ENCODE measurements around the gene ANLN. TPM values are rescaled to one million over a fixed set of nuclear protein-coding genes. Genes with fewer than 3 reads are reported as not detected.

Gene ANLN
- total RNA-seq, 1 experiment from 2014 or later = 130 TPM

DNA sequence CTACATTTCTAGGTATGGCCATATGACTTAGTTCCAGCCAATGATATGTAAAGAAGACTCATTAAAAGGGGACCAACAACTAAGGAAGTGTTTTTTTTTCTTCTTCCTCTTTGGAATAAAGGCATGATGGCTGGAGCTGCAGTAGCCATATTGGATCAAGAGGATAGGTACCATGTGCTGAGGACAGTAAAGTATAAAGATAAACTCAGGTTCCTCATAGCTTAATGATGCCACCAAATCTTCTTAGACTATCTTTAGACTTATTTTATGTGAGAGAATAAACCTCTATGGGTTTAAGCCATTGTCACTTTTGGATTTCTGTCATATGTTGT lies 85.3 kb downstream of the ANLN start:
- Histone ChIP-seq H3K4me2 (ENCODE audit: low read length) (no peak overlapping the region), H3K27me3 (ENCODE audit: insufficient read depth, low read length) (no peaks in the 10 kb centered on the region), H3K4me3 (replicated peaks in 1 of 2; ENCODE audit: low read depth in 1 of 2, low read length in 2 of 2) (no peak overlapping the region), H3K9ac (ENCODE audit: low read length) (no peak overlapping the region), H3K9me3 (ENCODE audit: control insufficient read depth in 1 of 2, insufficient read depth in 1 of 2, low read depth in 1 of 2, low read length in 2 of 2) (no peaks in the 10 kb centered on the region), H4K20me1 (ENCODE audit: insufficient read depth) (no peaks in the 10 kb centered on the region), H3K79me2 (ENCODE audit: insufficient read depth, low read length) (no peaks in the 10 kb centered on the region), H2AFZ (ENCODE audit: low read depth, low read length, poor library complexity, severe bottlenecking) (peak overlapping the region; percentile 36), H3K9me2 (ENCODE audit: insufficient read depth) (no peaks in the 10 kb centered on the region), H3K4me1 (ENCODE audit: control insufficient read depth in 1 of 2, insufficient read depth in 2 of 2, low read length in 2 of 2) (no peaks in the 10 kb centered on the region), H3K27ac (ENCODE audit: low read depth, low read length) (no peak overlapping the region), H3K36me3 (ENCODE audit: control insufficient read depth in 1 of 2, insufficient read depth in 2 of 2, low read length in 2 of 2) (no peaks in the 10 kb centered on the region)
- ChIA-PET CTCF (interaction anchor here (0.9 to 5.3 kb wide), 3 partner anchors 13 to 725 kb away, joined by 3 to 43 read pairs (median 5); no protein-coding TSS in a partner anchor), POLR2A (no interaction called here), RAD21 (ENCODE audit: low non-redundant PET in 1 of 2, low total read pairs in 2 of 2, uncharacterized antibody in 2 of 2, unreplicated experiment in 2 of 2) (interaction anchor here in 1 of 2 experiments (1.0 kb wide), 1 partner anchor 13 kb away, joined by 4 read pairs; no protein-coding TSS in a partner anchor)
- no peak for ATAC-seq
- intact Hi-C loops (cut with micrococcal nuclease) = no loop called here
- BruUV-seq (replicated peaks) = no TSS peak
- TF ChIP-seq ZFX (IDR thresholded peaks at IDR 0.05) (no peak), POLR2AphosphoS5 (IDR thresholded peaks at IDR 0.05; ENCODE audit: low read depth, low read length) (no peak), JUND (IDR thresholded peaks at IDR 0.05) (no peak), CEBPB (IDR thresholded peaks at IDR 0.05; ENCODE audit: low read depth) (no peak), REST (IDR thresholded peaks at IDR 0.05; ENCODE audit: low read depth) (no peak), CBX3 (IDR thresholded peaks at IDR 0.05; ENCODE audit: low read depth) (no peak), EZH2phosphoT487 (IDR thresholded peaks at IDR 0.05; ENCODE audit: borderline replicate concordance) (no peak), EGR1 (IDR thresholded peaks at IDR 0.05; ENCODE audit: low read depth) (no peak), SP1 (IDR thresholded peaks at IDR 0.05; ENCODE audit: low read depth) (no peak), YY1 (IDR thresholded peaks at IDR 0.05; ENCODE audit: extremely low read depth, insufficient replicate concordance, low read depth, low read length) (no peak), ELF1 (IDR thresholded peaks at IDR 0.05; ENCODE audit: borderline replicate concordance, low read depth) (no peak), SRF (IDR thresholded peaks at IDR 0.05; ENCODE audit: low read depth) (no peak), POLR2A (IDR thresholded peaks at IDR 0.05; ENCODE audit: borderline replicate concordance, extremely low read depth, insufficient read depth, insufficient read length) (no peak), ZBTB33 (IDR thresholded peaks at IDR 0.05; ENCODE audit: extremely low read depth, insufficient replicate concordance, low read length) (no peak), TCF7L2 (IDR thresholded peaks at IDR 0.05; ENCODE audit: borderline replicate concordance, extremely low read depth, insufficient read depth, insufficient read length) (no peak), SIN3A (IDR thresholded peaks at IDR 0.05; ENCODE audit: low read depth) (no peak)
- TF ChIP-seq, protein P1, sequence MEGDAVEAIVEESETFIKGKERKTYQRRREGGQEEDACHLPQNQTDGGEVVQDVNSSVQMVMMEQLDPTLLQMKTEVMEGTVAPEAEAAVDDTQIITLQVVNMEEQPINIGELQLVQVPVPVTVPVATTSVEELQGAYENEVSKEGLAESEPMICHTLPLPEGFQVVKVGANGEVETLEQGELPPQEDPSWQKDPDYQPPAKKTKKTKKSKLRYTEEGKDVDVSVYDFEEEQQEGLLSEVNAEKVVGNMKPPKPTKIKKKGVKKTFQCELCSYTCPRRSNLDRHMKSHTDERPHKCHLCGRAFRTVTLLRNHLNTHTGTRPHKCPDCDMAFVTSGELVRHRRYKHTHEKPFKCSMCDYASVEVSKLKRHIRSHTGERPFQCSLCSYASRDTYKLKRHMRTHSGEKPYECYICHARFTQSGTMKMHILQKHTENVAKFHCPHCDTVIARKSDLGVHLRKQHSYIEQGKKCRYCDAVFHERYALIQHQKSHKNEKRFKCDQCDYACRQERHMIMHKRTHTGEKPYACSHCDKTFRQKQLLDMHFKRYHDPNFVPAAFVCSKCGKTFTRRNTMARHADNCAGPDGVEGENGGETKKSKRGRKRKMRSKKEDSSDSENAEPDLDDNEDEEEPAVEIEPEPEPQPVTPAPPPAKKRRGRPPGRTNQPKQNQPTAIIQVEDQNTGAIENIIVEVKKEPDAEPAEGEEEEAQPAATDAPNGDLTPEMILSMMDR (IDR thresholded peaks at IDR 0.05 in 2 of 3, conservative IDR thresholded peaks at IDR 0.05 in 1 of 3; ENCODE audit: borderline replicate concordance in 1 of 3, insufficient read depth in 1 of 3, low read depth in 2 of 3, low read length in 2 of 3) = no peak
- TF ChIP-seq, protein P2, sequence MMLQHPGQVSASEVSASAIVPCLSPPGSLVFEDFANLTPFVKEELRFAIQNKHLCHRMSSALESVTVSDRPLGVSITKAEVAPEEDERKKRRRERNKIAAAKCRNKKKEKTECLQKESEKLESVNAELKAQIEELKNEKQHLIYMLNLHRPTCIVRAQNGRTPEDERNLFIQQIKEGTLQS (IDR thresholded peaks at IDR 0.05) = no peak
- no peak for DNase-seq (ENCODE audit: low read depth, low spot score)
